GM12873 (cell line): ENCODE data around the gene ZDHHC8.

ENCODE experiments used
- CTCF ChIP-seq: IDR thresholded peaks from 2 replicates; pipeline ENCODE4 v1.5.1; 2012; ENCODE audit warnings: low read depth, mild to moderate bottlenecking, moderate library complexity, low read length, control low read depth; ENCODE audit not compliant: insufficient read depth; ENCODE audit errors: missing control alignments

Gene ZDHHC8

GRCh38 chr22:20130731-20131596, 640 bp upstream of the ZDHHC8 start:
- TF ChIP-seq CTCF = no peak

GRCh38 chr22:20131859-20132685, 468 bp downstream of the ZDHHC8 start:
- no peak for TF ChIP-seq CTCF

- TF ChIP-seq CTCF = no peak
Measured at GRCh38 chr22:20132686-20133246, 1.2 kb downstream of the ZDHHC8 start.

- no peak for TF ChIP-seq CTCF
Measured at GRCh38 chr22:20133930-20134549, 2.4 kb downstream of the ZDHHC8 start.

- TF ChIP-seq CTCF = no peak
Measured at GRCh38 chr22:20135265-20135664, 3.7 kb downstream of the ZDHHC8 start.

- no peak for TF ChIP-seq CTCF
Measured at GRCh38 chr22:20135806-20136602, 4.4 kb downstream of the ZDHHC8 start.
